HG02973 (cell line): ENCODE measurements around the gene TAT.
"Not testable (repeated sequence)": the region's sequence is repeated elsewhere in the genome, so short reads cannot be mapped to it uniquely, and the experiment has no call there.

Experiments
- ATAC-seq: cut with Tn5 transposase; IDR thresholded peaks from one replicate; pipeline ENCODE4 v1.9.1; 2021; ENCODE audit warnings: moderate library complexity; ENCODE audit not compliant: unreplicated experiment

Gene TAT

DNA sequence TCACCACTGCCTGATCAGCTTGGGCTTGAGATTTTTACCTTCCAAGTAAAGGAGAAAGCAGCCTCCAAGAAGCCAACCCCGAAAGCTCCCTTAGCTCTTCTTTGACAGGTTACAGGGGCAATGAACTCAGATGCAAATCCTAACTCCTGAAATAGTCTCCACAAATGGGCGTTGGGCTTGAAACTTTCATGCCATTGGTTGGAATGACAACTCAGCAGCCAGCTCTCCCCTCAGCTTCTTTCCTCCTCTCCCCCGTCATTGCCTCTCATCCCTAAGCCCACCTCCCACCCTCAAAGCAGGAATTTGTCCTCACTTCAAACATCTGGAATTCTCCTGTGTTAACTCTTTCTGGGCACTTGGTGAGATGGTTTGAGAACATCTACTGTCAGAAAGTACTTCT lies at the start of gene TAT:
TSS of gene TAT (minus strand) at position 122 of the 400 bp plus-strand sequence. CDS start 677 bp downstream, outside the sequence.
- no peak for ATAC-seq

DNA sequence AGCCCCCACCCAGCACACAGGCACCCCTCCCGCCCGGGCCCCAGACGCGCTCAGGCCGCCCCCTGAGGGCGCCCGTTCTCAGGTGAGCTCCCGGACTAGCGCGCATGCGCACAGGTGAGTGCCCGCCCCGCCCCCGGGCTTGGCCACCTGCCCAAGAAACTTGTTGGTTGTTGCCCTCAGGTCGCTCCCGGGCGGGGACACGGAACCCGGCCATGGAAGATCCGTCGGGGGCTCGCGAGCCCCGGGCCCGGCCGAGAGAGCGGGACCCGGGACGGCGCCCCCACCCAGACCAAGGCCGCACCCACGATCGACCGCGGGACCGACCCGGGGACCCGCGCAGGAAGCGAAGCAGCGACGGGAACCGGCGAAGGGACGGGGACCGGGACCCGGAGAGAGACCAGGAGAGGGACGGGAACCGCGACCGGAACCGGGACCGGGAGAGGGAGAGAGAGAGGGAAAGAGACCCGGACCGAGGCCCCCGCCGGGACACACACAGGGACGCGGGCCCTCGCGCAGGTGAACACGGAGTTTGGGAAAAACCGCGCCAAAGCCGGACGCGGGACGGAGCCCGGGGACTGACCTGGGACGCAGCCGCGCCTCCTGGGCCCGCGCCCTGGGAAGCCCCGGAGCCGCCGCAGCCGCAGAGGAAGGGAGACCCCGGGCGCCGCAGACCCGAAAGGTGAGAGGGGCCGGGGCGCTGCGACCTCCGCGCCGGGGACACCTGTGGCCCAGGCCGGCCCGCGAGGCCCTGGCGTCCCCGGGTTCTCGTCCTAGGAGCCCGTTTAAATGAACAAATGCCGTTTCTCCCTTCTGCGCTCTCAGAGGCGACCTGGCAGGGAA lies 49.3 kb upstream of the TAT start, which contains the start of gene MARVELD3:
TSS of gene MARVELD3 (plus strand) at position 167 of the 840 bp plus-strand sequence. CDS start at position 213, 46 bp downstream.
- ATAC-seq: no peak

GRCh38 chr16:71625113-71625850 lies 48.4 kb upstream of the TAT start:
- no peak for ATAC-seq

- no peak for ATAC-seq
These were observed 46.7 kb upstream of the TAT start for GRCh38 chr16:71623597-71623996.

GRCh38 chr16:71622088-71622487 lies 45.2 kb upstream of the TAT start:
- ATAC-seq: no peak

DNA sequence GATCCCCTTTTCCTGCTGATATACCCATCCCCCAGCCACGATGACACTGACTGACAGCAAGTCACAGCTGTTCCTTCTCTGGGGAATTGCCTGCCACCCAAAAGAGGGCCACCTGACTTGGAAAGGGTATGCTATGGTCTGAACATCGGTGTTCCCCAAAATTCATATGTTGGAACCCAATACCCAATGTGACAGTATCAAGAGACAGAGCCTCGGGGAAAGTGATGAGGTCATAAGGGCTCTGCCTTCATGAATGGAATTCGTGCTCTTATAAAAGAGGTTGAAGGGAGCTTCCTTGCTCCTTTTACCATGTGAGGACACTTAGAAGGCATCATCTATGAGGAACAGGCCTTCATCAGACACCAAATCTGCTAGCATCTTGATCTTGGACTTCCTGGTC lies 41.5 kb upstream of the TAT start:
- ATAC-seq: no peak

- not testable (repeated sequence) for ATAC-seq
These were observed 38.1 kb upstream of the TAT start for GRCh38 chr16:71614956-71615355.

DNA sequence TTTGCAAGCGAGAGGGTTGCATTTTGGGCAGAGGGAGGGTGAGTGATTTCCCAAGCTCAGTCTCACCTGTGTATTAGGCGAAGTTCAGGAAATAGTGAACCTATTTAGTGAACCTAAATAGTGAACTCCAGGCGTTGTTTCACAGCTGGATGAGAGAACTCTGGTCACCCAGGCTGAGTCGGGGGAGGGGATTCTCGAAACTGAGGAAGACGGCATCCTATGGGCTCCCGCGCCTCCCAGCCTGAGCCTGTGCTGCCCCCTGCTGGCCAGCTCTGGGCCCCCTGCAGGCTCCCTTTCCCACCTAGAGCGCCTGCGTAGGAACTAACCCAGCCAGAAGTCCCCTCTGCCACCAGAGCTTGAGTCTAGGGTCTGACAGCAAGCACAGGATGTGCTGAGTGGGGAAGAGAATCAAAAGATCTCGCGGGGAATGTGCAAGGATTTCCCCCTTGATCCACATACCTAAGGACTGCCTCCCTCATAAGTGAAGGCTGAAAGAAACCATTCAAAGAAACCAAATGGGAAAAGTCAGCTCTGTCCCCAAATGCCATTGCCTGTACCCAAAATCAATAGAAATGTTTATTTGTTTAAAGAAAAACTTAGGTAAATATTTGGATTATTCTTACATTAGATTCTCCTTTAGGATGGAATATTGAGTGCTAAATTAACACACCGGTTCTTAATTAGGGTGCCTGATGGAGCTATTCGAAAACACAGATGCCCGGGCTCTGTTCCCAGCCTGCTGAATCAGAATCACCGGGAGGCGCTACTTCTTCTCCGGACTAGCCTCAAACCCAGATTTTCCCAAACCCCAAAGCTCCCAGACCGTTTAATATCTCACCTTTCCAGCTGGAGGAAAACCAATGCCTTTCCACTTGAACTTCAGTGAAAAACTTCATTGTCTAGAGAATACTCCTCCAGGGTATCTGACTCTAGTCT lies 34.3 kb upstream of the TAT start:
- ATAC-seq: peak; percentile 45

GRCh38 chr16:71610447-71610846 lies 33.6 kb upstream of the TAT start:
- no peak for ATAC-seq

- no peak for ATAC-seq
These were observed 32.2 kb upstream of the TAT start for GRCh38 chr16:71609066-71609465.

GRCh38 chr16:71600822-71601221 lies 23.9 kb upstream of the TAT start:
- ATAC-seq: no peak

DNA sequence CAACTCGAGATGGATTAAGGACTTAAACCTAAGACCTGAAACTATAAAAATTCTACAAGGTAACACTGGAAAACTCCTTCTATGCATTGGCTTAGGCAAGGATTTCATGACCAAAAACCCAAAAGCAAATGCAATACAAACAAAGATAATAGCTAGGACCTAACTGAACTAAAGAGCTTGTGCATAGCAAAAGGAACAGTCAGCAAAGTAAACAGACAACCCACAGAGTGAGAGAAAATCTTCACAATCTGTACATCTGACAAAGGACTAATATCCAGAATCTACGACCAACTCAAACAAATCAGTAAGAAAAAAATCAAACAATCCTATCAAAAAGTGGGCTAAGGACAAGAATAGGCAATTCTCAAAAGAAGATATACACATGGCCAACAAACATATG lies 21.5 kb upstream of the TAT start:
- ATAC-seq: not testable (repeated sequence)

DNA sequence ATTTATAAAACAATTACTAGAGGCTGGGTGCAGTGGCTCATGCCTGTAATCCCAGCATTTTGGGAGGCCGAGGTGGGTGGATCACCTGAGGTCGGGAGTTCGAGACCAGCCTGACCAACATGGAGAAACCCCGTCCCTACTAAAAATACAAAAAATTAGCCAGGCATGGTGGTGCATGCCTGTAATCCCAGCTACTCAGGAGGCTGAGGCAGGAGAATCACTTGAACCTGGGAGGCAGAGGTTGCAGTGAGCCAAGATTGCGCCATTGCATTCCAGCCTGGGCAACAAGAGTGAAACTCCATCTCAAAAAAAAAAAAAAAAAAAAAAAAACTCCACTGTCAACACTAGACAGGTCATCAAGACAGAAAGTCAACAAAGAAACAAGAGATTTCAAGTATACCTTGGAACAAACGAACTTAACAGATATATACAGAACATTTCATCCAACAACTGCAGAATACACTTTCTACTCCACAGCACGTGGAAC lies 18.5 kb upstream of the TAT start:
- not testable (repeated sequence) for ATAC-seq

GRCh38 chr16:71594000-71594646 lies 17.2 kb upstream of the TAT start:
- ATAC-seq: no peak

- no peak for ATAC-seq
These were observed 16.4 kb upstream of the TAT start for GRCh38 chr16:71593048-71593999.

DNA sequence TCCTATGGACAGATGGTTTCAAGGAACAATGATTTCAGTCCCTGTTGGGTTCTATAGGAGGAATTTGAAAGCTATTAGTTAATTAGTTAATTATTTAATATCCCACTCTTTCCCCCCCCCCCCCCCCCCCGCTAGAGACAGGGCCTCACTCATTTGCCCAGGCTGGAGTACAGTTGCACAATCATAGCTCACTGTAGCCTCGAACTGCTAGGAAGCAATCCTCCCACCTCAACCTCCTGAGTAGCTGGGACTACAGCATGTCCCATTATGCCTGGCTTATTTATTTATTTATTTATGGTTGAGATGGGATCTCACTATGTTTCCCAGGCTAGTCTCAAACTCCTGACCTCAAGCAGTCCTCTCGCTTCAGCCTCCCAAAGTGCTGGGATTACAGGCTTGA lies 15.0 kb upstream of the TAT start:
- no peak for ATAC-seq

GRCh38 chr16:71590584-71590983 lies 13.7 kb upstream of the TAT start:
- no peak for ATAC-seq

GRCh38 chr16:71590071-71590470 lies 13.2 kb upstream of the TAT start:
- not testable (repeated sequence) for ATAC-seq

DNA sequence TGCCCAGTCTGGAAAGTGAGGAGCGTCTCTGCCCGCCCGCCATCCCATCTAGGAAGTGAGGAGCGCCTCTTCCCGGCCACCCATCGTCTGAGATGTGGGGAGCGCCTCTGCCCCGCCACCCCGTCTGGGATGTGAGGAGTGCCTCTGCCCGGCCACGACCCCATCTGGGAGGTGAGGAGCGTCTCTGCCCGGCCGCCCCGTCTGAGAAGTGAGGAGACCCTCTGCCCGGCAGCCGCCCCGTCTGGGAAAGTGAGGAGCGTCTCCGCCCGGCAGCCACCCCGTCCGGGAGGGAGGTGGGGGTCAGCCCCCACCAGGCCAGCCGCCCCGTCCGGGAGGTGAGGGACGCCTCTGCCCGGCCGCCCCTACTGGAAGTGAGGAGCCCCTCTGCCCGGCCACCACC lies 12.4 kb upstream of the TAT start:
- ATAC-seq: not testable (repeated sequence)
